GM21723 (cell line): ENCODE measurements around the gene PSG7.
"Not testable (repeated sequence)": the region's sequence is repeated elsewhere in the genome, so short reads cannot be mapped to it uniquely, and the experiment has no call there.

Source experiments
- ATAC-seq: cut with Tn5 transposase; IDR thresholded peaks from one replicate; pipeline ENCODE4 v1.9.1; 2021; ENCODE audit warnings: mild to moderate bottlenecking, moderate library complexity; ENCODE audit not compliant: unreplicated experiment

The PSG7 gene

DNA sequence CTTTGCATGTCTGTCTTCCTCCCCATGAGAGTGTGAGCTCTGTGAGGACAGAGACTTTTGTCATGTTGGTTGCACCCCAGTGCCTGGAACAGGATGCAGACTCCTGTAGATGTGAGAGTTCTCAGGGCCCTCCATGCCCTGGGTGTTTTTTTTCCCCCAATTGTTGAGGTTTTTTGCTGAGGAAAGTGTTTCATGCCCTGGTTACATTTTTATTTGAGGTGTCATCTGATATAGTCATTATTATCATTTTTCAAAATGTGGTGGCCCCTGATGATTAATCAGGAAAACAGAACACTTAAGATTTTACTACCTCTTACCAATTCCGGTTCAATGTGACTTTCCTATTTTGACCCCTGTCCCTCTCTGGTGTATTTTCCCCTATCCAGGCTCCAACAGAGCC lies 20.1 kb downstream of the PSG7 start:
- not testable (repeated sequence) for ATAC-seq

DNA sequence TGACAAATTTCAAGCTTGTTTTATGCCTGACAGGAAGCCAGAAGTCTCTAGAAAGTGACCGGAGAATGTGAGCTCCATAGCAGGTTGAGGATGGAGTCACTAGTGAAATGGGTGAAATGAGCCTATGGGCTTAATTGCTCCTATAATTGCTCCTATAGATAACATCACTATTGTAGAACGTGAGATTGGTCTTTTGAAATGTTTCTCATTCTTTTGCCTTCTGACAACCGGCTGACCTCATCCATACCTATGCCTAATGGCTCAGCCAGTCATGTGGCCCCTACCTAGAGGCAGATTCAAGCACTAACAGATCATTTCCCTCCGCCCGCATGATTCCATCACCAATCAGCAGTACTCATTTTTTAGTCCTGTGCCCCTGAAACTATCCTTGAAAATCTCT lies 23.5 kb downstream of the PSG7 start:
- not testable (repeated sequence) for ATAC-seq

DNA sequence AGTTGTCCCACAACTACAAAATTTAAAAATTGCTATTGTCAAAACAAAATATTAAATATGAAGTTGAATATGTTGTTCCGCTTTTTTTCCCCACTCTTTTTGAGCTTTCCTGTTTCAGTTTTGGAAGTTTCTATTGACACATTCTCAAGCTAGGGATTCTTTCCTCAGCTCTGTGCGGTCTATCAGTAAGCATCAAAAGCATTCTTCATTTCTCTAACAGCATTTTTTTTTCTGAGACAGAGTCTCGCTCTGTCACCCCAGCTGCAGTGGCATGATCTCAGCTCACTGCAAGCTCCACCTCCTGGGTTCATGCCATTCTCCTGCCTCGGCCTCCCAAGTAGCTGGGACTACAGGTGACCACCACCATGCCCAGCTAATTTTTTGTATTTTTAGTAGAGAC lies 24.1 kb downstream of the PSG7 start:
- not testable (repeated sequence) for ATAC-seq

DNA sequence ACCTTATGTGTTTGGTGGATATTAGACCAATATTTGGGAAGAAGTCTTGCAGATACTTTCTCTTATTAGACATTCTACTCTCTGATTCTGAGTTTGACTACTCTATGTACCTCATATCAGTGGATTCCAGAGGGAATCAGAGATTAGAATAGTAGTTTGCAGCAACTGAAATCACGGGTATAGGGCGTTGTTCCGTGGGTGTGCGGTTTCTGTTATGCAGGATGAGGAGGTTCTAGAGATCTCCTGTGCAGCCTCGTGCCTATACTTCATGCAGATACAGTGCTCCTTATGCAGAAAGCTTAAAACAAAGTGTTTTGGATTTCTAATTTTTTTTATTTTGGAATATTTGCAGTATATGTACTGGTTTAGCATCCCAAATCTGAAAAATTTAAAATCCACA lies 25.3 kb downstream of the PSG7 start:
- not testable (repeated sequence) for ATAC-seq

DNA sequence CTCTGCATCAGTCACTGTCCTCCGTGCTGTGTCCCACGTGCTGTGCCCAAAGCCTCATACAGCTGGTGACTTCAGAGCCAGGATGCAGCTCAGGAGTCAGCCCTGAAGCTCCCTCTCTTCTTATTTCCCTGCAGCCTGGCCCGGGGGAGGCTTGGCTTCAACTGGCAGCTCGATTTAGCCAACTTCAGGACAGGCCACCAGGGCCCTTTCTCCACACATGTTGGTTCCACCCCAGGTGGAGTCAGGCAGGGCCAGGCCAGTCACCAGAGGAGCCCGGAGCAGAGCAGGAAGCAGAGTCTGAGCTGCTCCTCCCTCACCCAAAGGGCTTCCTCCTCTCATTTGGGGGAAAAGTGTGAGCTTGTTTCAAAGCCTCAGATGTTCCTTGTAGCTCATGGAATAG lies 30.8 kb downstream of the PSG7 start:
- not testable (repeated sequence) for ATAC-seq

DNA sequence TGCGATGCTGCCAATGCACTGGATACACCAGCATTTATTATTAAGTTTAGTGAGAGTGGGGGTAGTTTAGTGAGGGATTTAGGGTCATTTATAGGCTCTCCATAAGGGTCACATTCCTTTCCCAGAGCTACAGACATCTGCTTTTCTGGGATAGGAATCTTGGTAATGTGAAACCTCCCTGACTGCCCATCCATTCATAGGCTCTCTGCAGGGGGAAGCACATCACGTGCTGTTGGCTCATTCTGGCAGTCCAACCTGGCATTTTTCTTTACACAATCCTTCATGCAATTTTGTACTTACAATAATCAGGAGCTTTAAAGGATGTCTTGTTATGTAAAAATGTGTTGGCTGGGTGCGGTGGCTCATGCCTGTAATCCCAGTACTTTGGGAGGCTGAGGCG lies 36.4 kb downstream of the PSG7 start:
- not testable (repeated sequence) for ATAC-seq

DNA sequence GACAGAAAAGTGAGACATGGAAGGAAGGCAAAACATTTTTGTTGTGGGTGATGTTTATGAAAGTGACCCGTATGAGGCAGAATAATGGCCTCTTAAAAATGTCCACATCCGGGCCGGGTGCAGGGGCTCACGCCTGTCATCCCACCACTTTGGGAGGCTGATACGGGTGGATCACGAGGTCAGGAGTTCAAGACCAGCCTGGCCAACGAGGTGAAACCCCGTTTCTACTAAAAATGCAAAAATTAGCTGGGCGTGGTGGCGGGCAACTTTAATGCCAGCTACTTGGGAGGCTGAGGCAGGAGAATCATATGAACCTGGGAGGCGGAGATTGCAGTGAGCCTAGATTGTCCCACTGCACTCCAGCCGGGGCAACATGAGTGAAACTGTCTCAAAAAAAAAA lies 37.3 kb downstream of the PSG7 start:
- not testable (repeated sequence) for ATAC-seq

DNA sequence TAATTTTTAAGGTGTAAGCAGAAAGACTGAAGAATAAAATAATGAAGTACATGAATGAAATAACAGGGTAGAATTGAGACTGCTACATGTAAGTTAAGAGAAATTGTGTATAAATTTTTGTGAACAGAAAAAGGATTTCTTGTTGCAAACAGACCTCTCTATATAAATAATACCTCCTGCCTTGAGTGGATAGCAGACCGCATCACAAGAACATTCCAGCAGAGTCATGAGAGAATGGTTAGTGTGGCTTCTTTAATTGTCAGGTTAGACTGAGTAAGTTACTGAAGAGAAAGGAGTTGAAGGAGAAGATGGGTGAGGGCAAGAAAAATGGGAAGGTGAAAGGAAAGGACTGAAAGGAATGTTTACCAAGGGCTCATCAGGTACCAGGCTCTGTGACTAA lies 37.9 kb downstream of the PSG7 start:
- ATAC-seq = not testable (repeated sequence)

DNA sequence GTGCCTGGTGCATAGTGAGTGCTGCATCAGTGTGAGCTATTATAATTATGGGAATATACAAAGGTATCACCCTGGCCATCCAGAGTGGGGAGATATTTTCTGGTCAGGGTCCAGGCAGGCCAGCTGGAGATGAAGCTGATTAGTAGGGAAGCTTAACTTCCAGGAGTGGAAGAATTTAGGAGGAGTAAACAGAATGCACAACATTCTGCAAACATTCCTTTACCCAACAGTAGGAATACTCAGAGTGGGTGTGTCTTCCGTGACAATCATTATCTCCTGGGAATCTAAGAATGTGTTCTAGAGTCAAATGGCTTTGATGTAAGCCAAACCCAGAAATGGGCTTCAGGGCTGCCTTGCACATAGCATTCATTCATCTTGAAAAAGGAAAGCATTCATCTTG lies 38.4 kb downstream of the PSG7 start:
- ATAC-seq = not testable (repeated sequence)

DNA sequence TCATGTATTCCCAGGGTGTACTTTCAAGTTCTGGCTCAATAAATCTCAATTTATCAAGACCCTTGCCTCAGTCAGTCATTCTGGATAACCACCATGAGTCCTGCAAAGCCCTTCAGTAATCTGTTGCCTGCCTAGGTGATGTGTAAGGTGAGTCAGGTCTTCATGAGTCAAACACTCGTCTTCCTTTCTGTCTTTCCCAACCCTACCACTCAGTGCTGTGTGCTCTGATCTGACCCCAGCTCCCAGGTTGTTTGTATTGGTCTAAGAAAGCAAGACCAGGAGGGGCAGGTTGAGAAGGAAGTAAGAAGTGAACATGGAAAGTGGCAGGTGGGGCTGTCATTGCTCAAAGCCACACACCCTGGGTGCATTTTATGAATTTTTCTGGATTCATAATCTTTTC lies 39.3 kb downstream of the PSG7 start:
- not testable (repeated sequence) for ATAC-seq

DNA sequence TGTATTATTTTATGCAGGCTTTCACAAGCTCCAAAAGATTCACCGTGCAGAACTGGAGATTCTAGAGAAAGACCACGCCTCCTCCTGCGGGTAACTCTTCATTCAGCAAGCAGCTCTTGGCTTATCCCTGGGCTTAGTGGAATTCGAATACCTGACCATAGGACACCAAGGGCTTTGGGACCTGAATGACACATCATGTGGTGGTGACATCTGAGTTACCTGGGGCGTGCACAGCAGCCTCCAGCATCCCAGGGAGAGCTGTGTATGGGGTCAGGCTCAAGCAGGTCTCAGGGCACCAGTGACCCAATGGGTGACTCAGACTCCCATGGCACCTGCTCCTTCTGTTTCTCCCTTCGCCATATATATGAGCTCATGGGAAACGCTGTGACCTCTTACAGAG lies 46.6 kb downstream of the PSG7 start:
- ATAC-seq = not testable (repeated sequence)

DNA sequence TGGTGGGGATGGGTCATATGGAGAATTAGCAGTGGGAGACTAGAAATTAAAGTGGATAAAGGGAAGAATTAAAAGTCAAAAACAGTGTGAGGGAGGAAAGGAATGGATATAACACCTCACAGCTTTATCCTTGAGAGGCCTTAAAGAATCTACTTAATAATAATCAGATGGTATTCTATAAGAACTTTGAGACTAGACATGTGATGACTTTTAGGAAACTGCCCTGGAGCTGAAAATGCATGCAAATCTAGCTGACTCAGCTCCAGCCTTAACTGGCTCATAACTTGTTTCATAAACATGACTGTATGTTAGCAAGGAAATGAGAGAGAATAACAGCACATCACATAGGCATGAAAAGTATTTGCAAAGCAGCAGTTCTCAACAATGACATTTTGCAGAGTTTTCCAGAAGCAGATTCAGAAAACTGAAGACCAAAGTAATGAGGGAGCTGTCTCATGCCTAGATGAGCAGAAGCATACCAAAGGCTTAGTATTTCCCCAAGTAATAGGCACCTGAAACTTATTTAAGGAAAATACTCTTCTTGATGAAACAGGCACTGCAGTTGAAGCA lies 49.0 kb downstream of the PSG7 start:
- ATAC-seq = not testable (repeated sequence)

DNA sequence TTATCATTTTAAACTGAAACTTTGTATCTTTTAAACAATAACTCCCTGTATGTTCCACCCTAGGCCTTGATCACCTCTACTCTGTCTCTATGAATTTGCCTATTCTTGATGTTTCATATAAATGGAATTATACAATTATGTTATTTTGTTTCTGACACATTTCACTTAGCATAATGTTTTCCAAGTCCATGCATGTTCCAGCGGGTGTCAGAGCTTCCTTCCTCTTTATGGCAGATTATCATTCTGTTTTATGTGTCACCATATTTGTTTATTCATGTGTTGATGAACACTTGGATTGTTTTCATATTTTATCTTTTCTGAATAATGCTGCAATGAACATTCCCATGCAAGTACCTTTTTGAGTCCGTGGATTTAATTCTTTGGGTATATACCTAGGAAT lies 54.3 kb downstream of the PSG7 start:
- not testable (repeated sequence) for ATAC-seq

DNA sequence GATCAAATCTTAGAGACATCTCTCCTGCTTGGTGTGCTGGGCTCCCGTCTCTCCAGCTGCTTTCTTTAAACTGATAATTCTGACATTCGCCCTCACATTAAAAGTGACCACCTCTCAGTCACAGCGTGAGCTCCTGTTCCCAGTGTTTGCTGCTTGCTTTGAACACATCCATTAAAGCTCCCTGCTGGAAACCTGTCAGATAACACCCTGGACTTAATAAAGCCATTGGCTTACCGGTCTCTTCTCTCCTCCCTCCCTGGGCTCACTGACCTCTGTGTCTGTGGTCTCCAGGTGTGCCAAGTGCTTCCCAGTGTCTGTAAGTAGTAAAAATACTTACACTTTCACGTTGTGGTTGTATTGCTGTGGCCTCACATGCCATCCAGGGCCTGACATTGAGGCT lies 55.0 kb downstream of the PSG7 start:
- not testable (repeated sequence) for ATAC-seq

DNA sequence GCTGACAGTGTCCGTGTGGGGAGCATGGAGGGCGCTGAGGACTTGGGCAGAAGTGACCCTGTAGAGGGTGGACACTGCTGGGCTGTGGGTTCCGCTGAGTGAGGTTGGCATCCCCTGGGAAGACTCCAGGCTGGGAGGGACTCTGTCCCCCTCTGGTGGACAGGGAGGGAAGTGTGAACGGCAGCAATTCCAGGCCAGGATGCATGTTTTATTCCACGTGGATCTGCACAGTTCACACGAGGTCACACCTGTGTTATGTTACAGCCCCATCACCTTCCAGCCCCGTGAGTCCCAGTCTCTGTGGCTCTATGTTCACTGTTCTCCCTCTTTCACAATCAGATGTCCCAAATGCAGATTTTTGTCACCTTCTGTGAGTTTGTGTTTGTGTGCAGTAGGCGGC lies 55.7 kb downstream of the PSG7 start:
- ATAC-seq = not testable (repeated sequence)

DNA sequence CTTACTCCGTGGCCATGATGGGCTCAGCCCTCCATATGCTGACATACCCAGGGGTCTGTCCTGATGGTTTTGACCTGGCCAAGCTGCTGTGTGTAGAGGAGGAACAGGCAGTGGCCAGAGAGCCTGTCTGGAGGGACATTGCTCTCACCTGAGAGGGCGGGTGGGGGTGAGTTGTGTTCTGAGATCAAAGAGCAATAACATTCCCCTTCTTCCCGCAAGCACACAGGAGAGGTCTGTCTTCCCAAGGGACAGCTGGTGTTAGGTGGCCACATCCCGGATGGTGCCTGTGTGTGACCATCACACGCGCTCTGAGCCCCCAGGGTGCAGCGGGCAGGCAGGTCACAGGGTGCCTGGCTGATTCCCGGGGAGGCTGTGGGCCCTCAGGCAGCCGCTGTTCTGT lies 56.4 kb downstream of the PSG7 start:
- not testable (repeated sequence) for ATAC-seq

DNA sequence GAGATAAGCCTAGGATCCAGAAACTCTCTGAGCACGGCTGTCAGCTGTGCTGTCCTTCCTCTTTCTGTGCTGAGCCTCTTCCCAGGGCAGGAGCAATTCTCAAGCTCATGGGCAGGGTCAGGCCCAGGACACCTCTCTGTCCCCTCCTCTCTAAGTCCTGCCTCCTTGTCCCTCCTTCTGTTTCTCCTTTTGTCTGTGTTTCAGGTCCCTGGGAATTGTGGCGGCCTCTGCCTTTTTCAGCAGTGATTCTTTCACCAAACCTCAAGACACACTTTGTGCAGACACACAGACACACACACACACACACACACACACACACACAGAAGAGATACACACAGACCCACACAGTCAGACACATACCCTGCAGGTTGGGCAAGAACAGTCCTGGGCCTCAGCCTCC lies 57.4 kb downstream of the PSG7 start, which contains the start of gene PSG1:
PSG1 (minus strand) TSS at position 101 of the 400 bp plus-strand sequence. CDS start 132 bp downstream, outside the sequence.
- ATAC-seq = no peak

DNA sequence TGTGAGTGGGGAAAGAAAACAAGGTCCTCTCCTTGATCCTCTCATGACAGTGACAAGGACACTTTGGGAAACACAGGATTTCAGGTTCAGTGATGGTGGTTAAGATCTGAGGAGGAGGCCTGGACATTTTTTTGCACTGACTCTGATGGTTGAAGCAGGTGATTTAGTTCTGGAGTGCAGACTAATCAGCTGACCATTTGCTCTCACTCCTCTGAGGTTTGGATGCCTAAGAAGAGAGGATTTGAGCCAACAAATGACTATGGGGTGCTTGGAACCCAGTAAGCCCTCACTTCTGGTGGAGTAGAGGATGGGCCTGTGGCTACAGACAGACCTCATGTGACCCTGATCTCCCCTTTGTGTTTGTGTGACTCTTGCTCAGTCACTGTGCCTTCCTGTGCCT lies 60.4 kb downstream of the PSG7 start:
- ATAC-seq = not testable (repeated sequence)

DNA sequence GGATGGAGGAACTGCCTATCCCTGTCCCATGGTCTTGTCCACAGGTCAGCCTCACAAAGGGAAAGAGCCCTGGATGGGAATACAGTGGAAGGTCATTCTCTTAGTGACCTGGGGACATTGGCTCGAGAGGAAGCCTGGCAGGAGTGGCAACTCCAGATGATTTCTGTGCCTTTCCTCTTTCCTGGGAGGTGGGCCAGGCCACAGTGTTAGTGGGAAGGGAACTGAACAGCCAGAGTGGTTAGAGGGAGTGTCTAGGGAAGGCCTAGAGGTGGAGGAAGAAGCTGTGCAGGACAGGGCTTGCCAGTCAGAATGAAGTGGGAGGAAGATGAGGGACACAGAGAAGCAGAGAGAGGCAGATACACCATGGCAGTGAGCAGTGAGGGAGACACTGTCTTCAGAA lies 61.1 kb downstream of the PSG7 start:
- ATAC-seq = not testable (repeated sequence)

DNA sequence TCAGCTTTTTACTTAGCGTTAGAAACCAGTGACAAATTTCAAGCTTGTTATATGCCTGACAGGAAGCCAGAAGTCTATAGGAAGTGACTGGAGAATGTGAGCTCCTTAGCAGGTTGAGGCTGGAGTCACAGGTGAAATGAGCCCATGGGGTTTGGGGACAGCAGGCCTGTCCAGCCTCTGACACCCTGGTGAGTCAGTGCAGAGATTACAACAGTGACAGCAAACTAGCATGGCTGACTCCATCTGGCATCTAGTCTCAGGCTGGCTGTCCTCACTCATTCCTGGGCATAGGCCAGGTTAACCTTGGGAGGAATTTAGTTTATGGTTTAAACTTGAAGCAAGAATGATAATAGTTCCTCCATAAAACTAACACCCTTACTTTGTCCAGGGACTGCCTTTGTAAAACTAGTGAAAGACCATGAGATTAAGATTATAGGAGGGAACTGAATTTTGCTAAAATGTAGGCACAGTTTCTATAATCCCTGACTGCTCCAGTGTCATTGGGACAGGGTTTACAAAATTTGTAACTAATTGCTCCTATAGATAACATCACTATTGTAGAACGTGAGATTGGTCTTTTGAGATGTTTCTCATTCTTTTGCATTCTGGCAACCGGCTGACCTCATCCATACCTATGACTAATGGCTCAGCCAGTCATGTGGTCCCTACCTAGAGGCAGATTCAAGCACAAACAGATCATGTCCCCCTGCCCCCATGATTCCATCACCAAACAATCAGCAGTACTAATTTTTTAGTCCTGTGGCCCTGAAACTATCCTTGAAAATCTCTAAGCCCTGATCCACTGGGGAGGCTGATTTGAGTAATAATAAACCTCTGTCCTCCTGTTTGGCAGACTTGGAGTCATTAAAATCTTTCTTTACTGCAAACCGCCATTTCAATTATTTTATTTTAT lies 61.9 kb downstream of the PSG7 start:
- not testable (repeated sequence) for ATAC-seq

DNA sequence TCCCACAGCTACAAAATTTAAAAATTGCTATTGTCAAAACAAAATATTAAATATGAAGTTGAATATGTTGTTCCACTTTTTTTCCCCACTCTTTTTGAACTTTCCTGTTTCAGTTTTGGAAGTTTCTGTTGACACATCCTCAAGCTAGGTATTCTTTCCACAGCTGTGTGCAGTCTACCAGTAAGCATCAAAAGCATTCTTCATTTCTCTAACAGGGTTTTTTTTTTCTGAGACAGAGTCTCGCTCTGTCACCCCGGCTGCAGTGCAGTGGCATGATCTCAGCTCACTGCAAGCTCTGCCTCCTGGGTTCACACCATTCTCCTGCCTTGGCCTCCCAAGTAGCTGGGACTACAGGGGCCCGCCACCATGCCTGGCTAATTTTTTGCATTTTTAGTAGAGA lies 62.9 kb downstream of the PSG7 start:
- not testable (repeated sequence) for ATAC-seq
